Osteocyte (in vitro differentiated cells): ENCODE results near the gene PALD1. TPM values are rescaled to one million over a fixed set of nuclear protein-coding genes. Genes with fewer than 3 reads are reported as not detected.
"Not testable (repeated sequence)": the region's sequence is repeated elsewhere in the genome, so short reads cannot be mapped to it uniquely, and the experiment has no call there.

Source experiments
- DNase-seq: peaks from one replicate; pipeline ENCODE4 v3.0.0; 2021; ENCODE audit warnings: mixed read lengths; ENCODE audit not compliant: unreplicated experiment; ENCODE audit errors: extremely low spot score
- H3K27ac Mint-ChIP-seq: one replicate; pipeline ENCODE4 v1.8.0; 2021; ENCODE audit warnings: mild to moderate bottlenecking, mixed read lengths; ENCODE audit not compliant: unreplicated experiment
- H3K27me3 Mint-ChIP-seq: one replicate; pipeline ENCODE4 v1.8.0; 2021; ENCODE audit warnings: mixed read lengths; ENCODE audit not compliant: unreplicated experiment
- H3K36me3 Mint-ChIP-seq: one replicate; pipeline ENCODE4 v1.8.0; 2021; ENCODE audit warnings: mixed read lengths; ENCODE audit not compliant: unreplicated experiment
- H3K4me1 Mint-ChIP-seq: one replicate; pipeline ENCODE4 v1.8.0; 2021; ENCODE audit warnings: mixed read lengths; ENCODE audit not compliant: unreplicated experiment
- H3K4me3 Mint-ChIP-seq: one replicate; pipeline ENCODE4 v1.8.0; 2021; ENCODE audit warnings: mild to moderate bottlenecking, moderate library complexity, mixed read lengths; ENCODE audit not compliant: unreplicated experiment
- H3K9me3 Mint-ChIP-seq: one replicate; pipeline ENCODE4 v1.8.0; 2021; ENCODE audit warnings: mixed read lengths; ENCODE audit not compliant: unreplicated experiment
- total RNA-seq: library from RNA; stranded (reverse); gene quantifications from 2 replicates; pipeline ENCODE4 v1.2.1, GENCODE V29; 2021
- TF ChIP-seq, protein P1 (sequence below): fragments of 200-600 bp; sonication (generic); IDR thresholded peaks from 2 replicates; pipeline ENCODE4 v1.5.0; 2021; ENCODE audit warnings: antibody characterized with exemption, mild to moderate bottlenecking, moderate library complexity

Gene PALD1
- total RNA-seq, 1 donor from 2014 or later, result 3.1 TPM

DNA sequence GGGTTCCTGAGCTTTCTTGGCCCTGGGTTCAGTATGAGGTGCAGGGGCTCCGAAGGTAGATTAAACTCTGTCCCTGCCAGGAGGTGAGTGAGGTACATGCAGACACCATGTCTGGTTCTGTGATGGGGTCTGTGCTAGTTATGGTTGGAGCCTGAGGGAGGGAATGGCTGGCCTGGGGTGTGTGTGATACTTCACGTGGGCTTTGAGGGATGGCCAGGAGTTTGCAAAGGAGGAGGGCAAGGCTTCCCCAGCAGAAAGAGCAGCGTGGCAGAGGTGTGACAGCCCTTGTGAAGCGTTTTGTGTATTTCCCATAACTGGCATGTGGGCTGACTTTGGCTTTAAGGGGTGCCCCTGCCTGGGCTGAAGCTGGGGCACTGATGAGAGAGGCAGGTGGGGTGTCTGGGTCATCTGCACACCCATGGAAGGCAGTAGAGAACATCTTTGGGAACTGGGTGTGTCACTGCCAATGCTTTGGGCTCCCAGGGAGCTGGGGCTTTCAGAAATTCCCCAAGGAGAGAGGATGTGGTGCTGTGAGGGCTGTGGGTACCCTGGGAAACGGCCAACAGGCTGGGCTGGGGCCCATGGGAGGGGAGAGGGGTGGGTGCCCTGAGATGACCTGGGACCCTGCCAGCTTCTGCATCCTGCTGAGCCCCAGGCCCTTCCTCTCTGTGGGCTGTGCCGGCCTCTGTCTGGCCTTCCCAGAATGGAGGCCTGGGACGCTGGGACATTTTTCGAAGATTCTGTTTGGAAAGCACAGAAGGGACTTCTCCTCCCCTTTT lies 4.6 kb downstream of the PALD1 start:
- no peaks in the 10 kb centered on the region for H3K27me3 Mint-ChIP-seq
- H3K27ac Mint-ChIP-seq, result no peak overlapping the region
- no peak overlapping the region for H3K4me3 Mint-ChIP-seq
- no peaks in the 10 kb centered on the region for H3K9me3 Mint-ChIP-seq
- TF ChIP-seq, protein P1, sequence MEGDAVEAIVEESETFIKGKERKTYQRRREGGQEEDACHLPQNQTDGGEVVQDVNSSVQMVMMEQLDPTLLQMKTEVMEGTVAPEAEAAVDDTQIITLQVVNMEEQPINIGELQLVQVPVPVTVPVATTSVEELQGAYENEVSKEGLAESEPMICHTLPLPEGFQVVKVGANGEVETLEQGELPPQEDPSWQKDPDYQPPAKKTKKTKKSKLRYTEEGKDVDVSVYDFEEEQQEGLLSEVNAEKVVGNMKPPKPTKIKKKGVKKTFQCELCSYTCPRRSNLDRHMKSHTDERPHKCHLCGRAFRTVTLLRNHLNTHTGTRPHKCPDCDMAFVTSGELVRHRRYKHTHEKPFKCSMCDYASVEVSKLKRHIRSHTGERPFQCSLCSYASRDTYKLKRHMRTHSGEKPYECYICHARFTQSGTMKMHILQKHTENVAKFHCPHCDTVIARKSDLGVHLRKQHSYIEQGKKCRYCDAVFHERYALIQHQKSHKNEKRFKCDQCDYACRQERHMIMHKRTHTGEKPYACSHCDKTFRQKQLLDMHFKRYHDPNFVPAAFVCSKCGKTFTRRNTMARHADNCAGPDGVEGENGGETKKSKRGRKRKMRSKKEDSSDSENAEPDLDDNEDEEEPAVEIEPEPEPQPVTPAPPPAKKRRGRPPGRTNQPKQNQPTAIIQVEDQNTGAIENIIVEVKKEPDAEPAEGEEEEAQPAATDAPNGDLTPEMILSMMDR, result no peak
- DNase-seq, result no peak
- H3K36me3 Mint-ChIP-seq, result no peaks in the 10 kb centered on the region
- peaks cover 29% of the 10 kb centered on the region for H3K4me1 Mint-ChIP-seq

DNA sequence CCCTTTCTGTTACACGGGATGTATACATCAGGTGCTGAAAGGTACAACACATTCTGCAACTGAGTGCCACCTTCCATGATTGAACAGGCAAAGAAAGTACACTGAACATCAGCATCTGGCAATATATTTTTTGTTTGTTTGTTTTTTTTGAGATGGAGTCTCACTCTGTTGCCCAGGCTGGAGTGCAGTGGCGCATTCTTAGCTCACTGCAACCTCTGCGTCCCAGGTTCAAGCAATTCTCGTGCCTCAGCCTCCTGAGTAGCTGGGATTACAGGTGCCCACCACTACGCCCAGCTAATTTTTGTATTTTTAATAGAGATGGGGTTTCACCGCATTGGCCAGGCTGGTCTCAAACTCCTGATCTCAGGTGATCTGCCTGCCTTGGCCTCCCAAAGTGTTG lies 5.3 kb downstream of the PALD1 start:
- not testable (repeated sequence) for DNase-seq, H3K27ac Mint-ChIP-seq, H3K36me3 Mint-ChIP-seq, H3K27me3 Mint-ChIP-seq, H3K4me3 Mint-ChIP-seq, H3K9me3 Mint-ChIP-seq
- peaks cover 29% of the 10 kb centered on the region for H3K4me1 Mint-ChIP-seq

DNA sequence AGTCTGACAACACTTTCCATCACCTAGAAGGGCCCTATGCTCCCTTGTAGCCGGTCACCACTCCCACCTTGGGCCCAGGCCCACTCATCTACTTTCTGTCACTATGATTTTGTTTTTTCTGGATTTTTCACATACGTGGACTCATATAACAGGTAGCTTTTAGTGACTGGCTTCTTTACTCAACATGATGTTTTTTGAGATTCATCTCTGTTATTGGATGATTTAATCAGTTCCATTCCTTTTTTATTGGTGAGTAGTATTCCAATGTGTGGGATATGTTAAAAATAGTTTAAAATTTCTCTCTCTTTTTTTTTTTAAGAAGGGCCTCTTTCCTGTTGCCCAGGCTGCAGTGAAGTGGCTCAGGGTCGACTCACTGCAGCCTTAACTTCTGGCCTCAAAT lies 9.3 kb downstream of the PALD1 start:
- no peak for DNase-seq
- Mint-ChIP-seq H3K4me1 (peaks cover 10% of the 10 kb centered on the region), H3K27ac (no peak overlapping the region), H3K4me3 (no peak overlapping the region), H3K9me3 (no peaks in the 10 kb centered on the region), H3K36me3 (no peaks in the 10 kb centered on the region), H3K27me3 (no peaks in the 10 kb centered on the region)
- TF ChIP-seq, protein P1, result no peak

DNA sequence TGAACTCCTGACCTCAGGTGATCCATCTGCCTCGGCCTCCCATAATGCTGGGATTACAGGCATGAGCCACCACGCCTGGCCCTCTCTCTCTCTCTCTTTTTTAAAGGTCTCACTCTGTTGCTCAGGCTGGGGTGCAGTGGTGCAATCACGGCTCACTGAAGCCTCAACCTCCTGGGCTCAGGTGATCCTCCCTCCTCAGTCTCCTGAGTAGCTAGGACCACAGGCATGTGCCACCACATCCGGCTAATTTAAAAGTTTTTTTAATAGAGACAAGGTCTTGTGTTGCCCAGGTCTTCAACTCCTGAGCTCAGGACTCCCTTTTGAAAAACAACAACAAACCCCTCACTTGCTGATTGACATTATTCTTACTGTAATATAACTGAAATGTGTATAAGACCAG lies 11.6 kb downstream of the PALD1 start:
- Mint-ChIP-seq H3K27me3 (no peaks in the 10 kb centered on the region), H3K4me1 (no peaks in the 10 kb centered on the region), H3K4me3 (no peak overlapping the region), H3K9me3 (no peaks in the 10 kb centered on the region), H3K27ac (no peak overlapping the region), H3K36me3 (no peaks in the 10 kb centered on the region)
- TF ChIP-seq, protein P1, result no peak
- DNase-seq, result no peak

DNA sequence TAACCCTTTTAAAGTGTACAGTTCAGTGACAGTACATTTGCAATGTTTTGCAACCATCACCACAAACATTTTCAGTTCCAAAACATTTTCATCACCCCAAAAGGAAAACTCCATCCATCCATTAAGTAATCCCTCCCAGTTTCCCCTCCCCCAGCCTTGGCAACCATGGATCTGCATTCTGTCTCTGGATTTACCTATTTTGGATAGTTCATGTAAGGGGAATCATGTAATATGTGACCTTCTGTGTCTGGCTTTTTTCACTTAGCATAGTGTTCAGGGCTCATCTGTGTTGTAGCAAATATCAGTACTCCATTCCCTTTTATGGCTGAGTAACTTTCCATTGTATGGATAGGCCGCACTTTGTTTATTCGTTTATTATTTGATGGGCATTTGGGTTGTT lies 13.0 kb downstream of the PALD1 start:
- H3K27me3 Mint-ChIP-seq, result no peaks in the 10 kb centered on the region
- H3K36me3 Mint-ChIP-seq, result no peaks in the 10 kb centered on the region
- no peaks in the 10 kb centered on the region for H3K9me3 Mint-ChIP-seq
- no peak overlapping the region for H3K27ac Mint-ChIP-seq
- no peak for DNase-seq
- TF ChIP-seq, protein P1, result no peak
- H3K4me3 Mint-ChIP-seq, result no peak overlapping the region
- no peaks in the 10 kb centered on the region for H3K4me1 Mint-ChIP-seq
